Stimulated activated CD8-positive, alpha-beta memory T cell treated with anti-CD3 and anti-CD28 coated beads, Interleukin-12 subunit alpha, Interleukin-12 subunit beta, amount 100 ng/mL, for 24 hours (primary cell): ENCODE data around the gene GYS2.
"Not testable (repeated sequence)": the region's sequence is repeated elsewhere in the genome, so short reads cannot be mapped to it uniquely, and the experiment has no call there.

Experiments used
- DNase-seq: peaks from one replicate; pipeline ENCODE4 v3.0.0-alpha.2; 2020; ENCODE audit errors: extremely low read depth

GYS2 gene

GRCh38 chr12:21604245-21605101 is at the start of gene GYS2:
Gene GYS2 (minus strand): TSS chr12:21604847. CDS start chr12:21604592, 255 bp downstream.
- DNase-seq: no peak

GRCh38 chr12:21651821-21652220 is 47.2 kb upstream of the GYS2 start:
- no peak for DNase-seq

DNA sequence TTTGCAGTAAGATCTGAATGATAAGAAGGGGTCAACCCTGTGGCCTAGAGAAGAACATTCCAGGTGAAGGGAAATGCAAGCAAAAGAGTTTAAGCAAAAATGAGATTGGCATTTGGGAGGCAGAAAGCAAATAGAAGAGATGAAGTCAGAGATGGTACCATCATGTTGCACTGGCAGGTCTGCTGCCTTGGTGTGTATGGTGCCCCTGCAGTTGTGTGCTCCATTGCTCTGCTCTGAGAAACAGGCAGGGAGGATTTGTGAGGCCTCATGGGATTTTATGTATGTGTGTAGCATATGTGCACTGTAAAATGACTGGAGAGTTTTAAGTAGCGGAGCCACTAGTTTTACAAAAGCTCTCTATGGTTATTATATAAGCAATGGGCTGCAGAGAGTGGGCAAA is 46.4 kb upstream of the GYS2 start:
- DNase-seq: no peak

DNA sequence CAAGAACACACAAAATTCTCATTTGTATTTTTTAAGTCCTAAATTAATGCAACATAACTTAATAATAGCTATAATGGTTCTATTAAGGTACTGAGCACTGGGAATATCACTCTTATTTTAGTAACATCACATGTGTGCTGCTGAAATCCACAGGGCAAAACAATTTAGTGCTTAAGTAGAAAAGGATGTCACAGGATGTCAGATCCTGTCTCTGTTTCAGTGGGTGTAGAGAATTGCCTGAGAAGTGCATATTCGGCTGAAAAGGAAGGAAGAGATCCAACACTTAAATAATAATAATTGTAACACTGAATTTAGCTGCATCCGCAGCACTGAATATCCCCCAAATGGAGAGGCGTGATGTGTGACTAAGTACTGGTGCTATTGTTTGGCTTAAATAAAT is 44.4 kb upstream of the GYS2 start:
- DNase-seq: no peak

DNA sequence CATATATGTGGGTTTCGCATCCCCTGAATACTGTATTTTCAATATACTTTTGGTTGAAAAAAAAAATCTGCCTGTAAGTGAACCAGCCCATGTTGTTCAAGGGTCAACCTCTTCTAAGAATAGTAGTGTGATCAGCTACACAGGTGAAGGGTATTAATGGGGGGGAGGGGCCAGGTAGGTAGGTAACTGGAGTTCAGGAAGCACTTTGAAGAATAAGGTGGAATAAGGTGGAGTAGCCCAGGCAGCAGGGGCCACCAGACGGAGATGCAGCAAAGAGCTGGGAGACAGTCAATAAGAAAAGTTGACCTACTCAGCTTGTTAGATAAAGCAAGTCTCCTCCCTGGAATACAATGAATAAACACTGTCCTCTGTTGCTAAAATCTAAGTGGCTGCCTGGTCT is 43.7 kb upstream of the GYS2 start:
- DNase-seq: no peak

DNA sequence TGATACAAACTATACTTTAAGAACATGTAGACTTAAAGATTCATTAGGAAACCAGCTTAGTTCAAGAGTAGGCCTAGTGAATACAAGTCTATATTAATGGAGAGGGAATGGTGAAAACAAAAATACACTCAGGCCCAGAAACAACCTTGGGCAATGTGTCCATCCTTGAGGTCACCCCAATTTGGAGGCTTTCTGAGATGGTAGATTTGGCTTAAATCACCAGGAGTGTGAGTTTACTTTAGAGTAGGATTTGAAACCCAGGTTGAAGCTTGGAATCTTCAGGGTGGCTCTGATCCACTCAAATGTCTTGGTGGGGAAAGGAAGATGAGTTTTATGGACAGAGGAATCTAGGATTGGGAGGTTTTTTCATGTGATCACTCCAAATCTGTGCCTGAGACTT is 42.5 kb upstream of the GYS2 start:
- DNase-seq: no peak

GRCh38 chr12:21645041-21645500 is 40.4 kb upstream of the GYS2 start:
- not testable (repeated sequence) for DNase-seq

GRCh38 chr12:21644516-21644915 is 39.9 kb upstream of the GYS2 start:
- DNase-seq: no peak

GRCh38 chr12:21643758-21644157 is 39.1 kb upstream of the GYS2 start:
- DNase-seq: no peak

DNA sequence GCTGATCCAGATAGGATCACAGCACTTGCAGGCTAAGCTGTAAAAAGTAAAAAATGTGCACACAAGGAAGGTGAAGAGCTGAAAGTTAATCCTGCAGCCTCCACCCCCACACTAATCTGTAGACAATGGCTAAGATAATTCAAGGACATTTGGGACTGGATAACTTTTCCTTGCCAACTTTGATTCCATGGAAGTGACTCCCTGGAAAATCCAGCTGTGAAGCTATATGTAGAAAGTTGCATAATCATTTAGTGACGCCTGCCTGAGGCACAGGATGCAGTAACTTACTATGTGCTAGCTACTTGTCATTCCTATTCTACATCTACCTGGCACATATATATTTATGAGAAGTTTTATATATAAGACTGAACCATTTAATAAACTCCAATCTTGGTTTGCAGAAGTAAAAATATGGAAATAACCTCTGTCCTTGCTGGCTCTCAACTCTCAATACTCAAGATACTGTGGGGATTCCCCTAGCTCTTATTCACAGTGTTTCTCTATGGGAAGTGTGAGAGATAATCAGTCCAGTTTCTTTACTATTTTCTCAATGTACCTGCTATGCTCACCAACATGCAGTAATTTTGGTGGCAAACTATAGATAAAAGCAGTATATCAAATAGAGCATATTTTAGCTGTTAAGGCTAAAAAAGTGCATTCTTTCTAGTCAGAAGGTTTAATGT is 38.2 kb upstream of the GYS2 start:
- DNase-seq: no peak

DNA sequence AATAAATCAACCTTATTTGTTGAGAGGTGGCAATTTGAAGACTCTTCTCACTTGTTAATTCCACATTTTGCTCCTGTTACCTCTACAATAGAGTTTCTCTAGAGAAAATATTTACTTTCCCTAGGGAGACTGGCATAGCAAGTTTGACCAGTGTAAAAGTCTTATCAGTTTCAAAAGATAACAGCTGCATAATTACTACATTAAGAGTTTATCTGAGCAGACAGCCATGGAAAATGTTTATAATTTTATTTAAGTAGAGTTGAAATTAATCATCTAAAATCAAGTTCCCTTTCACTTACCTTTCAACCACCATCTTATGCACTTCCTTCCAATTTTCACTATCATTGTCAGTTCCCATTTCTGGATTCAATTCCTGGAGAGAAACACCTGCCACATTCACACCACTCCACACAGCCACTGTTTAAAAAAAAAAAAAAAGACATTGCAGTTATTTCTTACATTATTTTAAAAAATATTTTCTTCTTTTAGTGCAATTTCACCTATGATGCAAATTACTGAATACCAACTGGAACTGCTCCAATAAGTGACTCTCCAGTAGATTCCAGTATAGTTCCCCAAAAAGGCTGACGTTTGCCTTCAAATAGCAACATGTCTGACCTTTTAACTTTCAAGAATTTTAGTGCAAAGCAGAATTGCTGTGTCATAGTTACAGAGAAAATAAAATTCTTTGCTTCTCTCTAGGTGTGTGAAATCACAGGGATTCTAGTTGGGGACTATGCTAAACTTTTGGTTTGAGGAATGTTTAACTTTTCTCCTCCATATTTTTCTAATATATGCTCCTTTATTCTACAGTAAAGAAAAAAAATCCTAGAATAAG is 33.6 kb upstream of the GYS2 start:
- DNase-seq: no peak

- DNase-seq: no peak
These were observed 29.6 kb upstream of the GYS2 start for GRCh38 chr12:21634245-21634644.

- no peak for DNase-seq
These were observed 26.7 kb upstream of the GYS2 start for GRCh38 chr12:21631367-21631766.

DNA sequence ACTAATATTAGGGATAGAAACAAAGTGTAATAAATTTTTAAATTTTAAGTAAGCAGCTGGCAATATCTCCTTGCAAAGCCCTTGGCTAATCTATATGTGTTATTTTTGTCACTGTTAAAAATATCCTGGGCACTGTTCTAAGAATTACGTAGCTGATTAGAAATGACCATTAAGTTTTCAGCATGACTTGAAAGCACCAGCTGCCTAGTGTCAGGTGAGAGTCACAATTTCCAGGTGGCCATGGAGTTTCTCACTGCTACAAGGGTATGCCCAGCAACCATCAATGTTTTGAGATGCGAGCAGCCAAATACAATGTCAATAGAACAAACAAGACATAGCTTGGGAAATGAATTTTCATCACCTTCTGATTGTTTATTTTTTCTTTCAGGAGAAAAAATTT is 23.3 kb upstream of the GYS2 start:
- no peak for DNase-seq

GRCh38 chr12:21618566-21618965 is 13.9 kb upstream of the GYS2 start:
- no peak for DNase-seq

- no peak for DNase-seq
These were observed 12.4 kb upstream of the GYS2 start for GRCh38 chr12:21617030-21617429.

- DNase-seq: no peak
These were observed 10.8 kb upstream of the GYS2 start for GRCh38 chr12:21615431-21615830.

DNA sequence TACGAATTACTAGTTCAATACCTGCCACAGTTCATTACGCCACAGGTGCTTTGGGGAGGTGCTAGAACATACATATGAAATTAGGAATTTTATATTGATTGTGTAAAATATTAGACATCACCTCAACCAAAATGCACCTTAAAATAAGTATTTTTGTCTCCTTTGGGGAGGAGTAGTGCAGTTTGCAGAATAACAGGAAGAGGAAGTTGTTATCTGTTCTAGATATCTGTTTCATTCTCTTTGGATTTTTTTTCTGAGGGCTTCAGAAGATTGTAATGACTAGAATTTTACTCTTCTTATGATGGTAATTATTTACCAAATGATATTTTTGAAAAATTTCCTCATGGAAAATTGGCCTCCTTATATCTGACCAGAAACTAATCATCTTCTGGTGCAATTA is 9.9 kb upstream of the GYS2 start:
- DNase-seq: no peak

GRCh38 chr12:21613931-21614330 is 9.3 kb upstream of the GYS2 start:
- no peak for DNase-seq

DNA sequence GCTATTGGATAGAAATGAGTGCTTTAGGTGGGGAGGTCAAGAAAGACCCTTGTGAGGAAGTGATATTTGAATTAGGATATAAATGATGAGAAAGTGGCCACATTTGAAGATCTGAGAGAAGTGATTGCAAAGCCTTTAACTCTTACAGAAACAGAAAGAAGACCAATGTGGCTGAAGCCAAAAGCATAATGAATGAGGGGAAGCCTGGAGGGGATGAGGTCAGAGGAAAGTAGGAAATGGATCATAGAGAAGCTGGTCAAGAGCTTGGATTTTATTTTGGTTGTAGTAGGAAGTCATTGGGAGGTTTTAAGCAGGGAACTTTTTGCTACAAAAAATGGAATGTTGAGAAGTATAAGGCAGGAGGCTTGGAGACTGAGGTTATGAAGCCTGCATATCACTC is 3.5 kb upstream of the GYS2 start:
- DNase-seq: no peak

GRCh38 chr12:21607701-21608100 is 3.1 kb upstream of the GYS2 start:
- no peak for DNase-seq

- no peak for DNase-seq
These were observed 1.5 kb upstream of the GYS2 start for GRCh38 chr12:21606175-21606574.
